Colonic mucosa (tissue), 4 donors: ENCODE measurements around the gene EYA2. TPM values are rescaled to one million over a fixed set of nuclear protein-coding genes. Genes with fewer than 3 reads are reported as not detected.

Source experiments
- DNase-seq: peaks from one replicate; pipeline ENCODE4 v3.0.0-alpha.2; 2020
- H3K27ac ChIP-seq: fragments of 200-600 bp; one replicate; pipeline ENCODE4 v1.8.0; 2021
- H3K27me3 ChIP-seq: fragments of 200-600 bp; one replicate; pipeline ENCODE4 v1.8.0; 2021
- H3K36me3 ChIP-seq: fragments of 200-600 bp; one replicate; pipeline ENCODE4 v1.8.0; 2021
- H3K4me1 ChIP-seq: fragments of 200-600 bp; one replicate; pipeline ENCODE4 v1.8.0; 2021; ENCODE audit warnings: mild to moderate bottlenecking
- H3K4me3 ChIP-seq: fragments of 200-600 bp; one replicate; pipeline ENCODE4 v1.8.0; 2021
- H3K9ac ChIP-seq, 2 donors: one replicate each; pipeline ENCODE4 v1.7.0; 2013; ENCODE audit warnings: control low read depth in 2 of 2, low read depth in 2 of 2, low read length in 2 of 2
- H3K9me3 ChIP-seq: fragments of 200-600 bp; one replicate; pipeline ENCODE4 v1.8.0; 2021
- CTCF ChIP-seq: fragments of 200-600 bp; IDR thresholded peaks from one replicate; pipeline ENCODE4 v1.8.0; 2022; ENCODE audit warnings: antibody characterized with exemption, mild to moderate bottlenecking
- intact Hi-C: fragments of 100-400 bp; cut with DNase I; formaldehyde crosslinking; loops from one replicate; pipeline ENCODE4 v1.14.1; 2022
- total RNA-seq, 2 donors: library from RNA; stranded (reverse); fragmentation: NEBNext Ultra II Directional in 1 of 2; extraction: Animal tissue kit (Norgen Biotek cat#: 25700) in 1 of 2; gene quantifications; one replicate each; pipeline ENCODE4 v1.2.1, GENCODE V29; 2021
- donor health status: healthy.
- donor health status: DM: no; HTN: no; CAD: no.
- donor health status: DM: no; HTN: no; CAD: no.

Gene EYA2
- total RNA-seq, 2 donors from 2014 or later: 8.9 to 16.8 TPM

GRCh38 chr20:47223896-47224295, 329.3 kb downstream of the EYA2 start:
- Histone ChIP-seq H3K27ac (no peak overlapping the region), H3K4me1 (no peaks in the 10 kb centered on the region), H3K36me3 (peaks cover 25% of the 10 kb centered on the region), H3K4me3 (no peak overlapping the region), H3K9ac (no peak overlapping the region), H3K27me3 (no peaks in the 10 kb centered on the region), H3K9me3 (no peaks in the 10 kb centered on the region)
- no peak for TF ChIP-seq CTCF
- no peak for DNase-seq
- intact Hi-C loops: no loop called here

DNA sequence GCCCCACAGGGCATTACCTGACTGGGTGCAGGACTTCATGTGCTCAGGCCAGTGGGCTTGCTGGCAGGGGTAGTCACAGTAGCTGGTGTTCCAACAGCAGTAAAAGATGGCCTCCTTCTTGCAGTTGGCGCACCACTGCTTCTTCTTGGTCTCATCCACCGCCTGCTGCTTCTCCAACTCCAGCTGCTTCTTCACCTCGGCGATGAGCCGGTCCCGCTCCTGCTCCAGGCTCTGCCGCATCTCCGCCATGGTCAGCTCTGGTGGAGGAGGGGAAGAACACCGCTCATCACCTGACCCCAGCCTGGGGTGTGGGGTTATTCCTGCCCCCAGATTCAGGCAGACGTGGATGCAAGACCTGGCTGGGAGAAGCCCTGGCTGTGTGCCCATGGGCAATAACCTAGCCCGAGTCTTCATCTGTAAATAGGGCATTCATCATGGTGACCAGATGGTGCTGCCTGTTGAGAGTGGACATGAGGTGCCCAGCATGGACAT, 329.7 kb downstream of the EYA2 start:
- H3K9ac ChIP-seq: no peak overlapping the region
- intact Hi-C loops: no loop called here
- no peaks in the 10 kb centered on the region for H3K4me1 ChIP-seq
- TF ChIP-seq CTCF: no peak
- H3K27ac ChIP-seq: no peak overlapping the region
- H3K4me3 ChIP-seq: no peak overlapping the region
- no peaks in the 10 kb centered on the region for H3K9me3 ChIP-seq
- peaks cover 30% of the 10 kb centered on the region for H3K36me3 ChIP-seq
- H3K27me3 ChIP-seq: no peaks in the 10 kb centered on the region
- DNase-seq: no peak

DNA sequence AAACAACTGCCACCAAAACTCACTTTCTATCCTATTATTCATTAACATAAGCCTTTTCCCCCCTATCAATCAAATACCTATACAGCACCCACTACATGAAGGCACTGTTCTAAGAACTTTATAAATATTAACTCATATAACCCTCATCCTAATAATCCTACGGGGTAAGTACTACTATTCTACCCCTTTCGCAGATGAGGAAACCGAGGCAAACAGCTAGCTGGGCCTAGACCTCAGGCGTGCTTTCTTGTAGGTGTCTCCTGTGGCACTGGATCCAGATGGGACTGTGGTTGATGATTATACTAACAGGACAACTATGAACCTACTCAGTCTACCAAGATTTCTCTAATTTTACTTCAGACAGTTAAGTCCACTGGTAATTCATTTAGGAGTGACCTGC, 330.2 kb downstream of the EYA2 start:
- Histone ChIP-seq H3K27me3 (no peaks in the 10 kb centered on the region), H3K4me1 (no peaks in the 10 kb centered on the region), H3K27ac (no peak overlapping the region), H3K36me3 (peaks cover 31% of the 10 kb centered on the region), H3K4me3 (no peak overlapping the region), H3K9ac (no peak overlapping the region), H3K9me3 (no peaks in the 10 kb centered on the region)
- no peak for TF ChIP-seq CTCF
- no peak for DNase-seq
- intact Hi-C loops: no loop called here

- no peaks in the 10 kb centered on the region for H3K4me1 ChIP-seq
- TF ChIP-seq CTCF: no peak
- no peak overlapping the region for H3K27ac ChIP-seq
- no peak for DNase-seq
- intact Hi-C loops: no loop called here
- no peak overlapping the region for H3K4me3 ChIP-seq
- no peaks in the 10 kb centered on the region for H3K27me3 ChIP-seq
- H3K9me3 ChIP-seq: no peaks in the 10 kb centered on the region
- H3K36me3 ChIP-seq: peaks cover 31% of the 10 kb centered on the region
- no peak overlapping the region for H3K9ac ChIP-seq
Measured at GRCh38 chr20:47225458-47225857, 330.8 kb downstream of the EYA2 start.

GRCh38 chr20:47227119-47227518, 332.5 kb downstream of the EYA2 start:
- Histone ChIP-seq H3K36me3 (peaks cover 30% of the 10 kb centered on the region), H3K9ac (no peak overlapping the region), H3K9me3 (no peaks in the 10 kb centered on the region), H3K4me1 (no peaks in the 10 kb centered on the region), H3K27me3 (no peaks in the 10 kb centered on the region), H3K4me3 (no peak overlapping the region), H3K27ac (no peak overlapping the region)
- intact Hi-C loops: no loop called here
- DNase-seq: no peak
- no peak for TF ChIP-seq CTCF

- H3K27me3 ChIP-seq: no peaks in the 10 kb centered on the region
- no peaks in the 10 kb centered on the region for H3K4me1 ChIP-seq
- TF ChIP-seq CTCF: no peak
- no peak for DNase-seq
- no peak overlapping the region for H3K4me3 ChIP-seq
- intact Hi-C loops: no loop called here
- H3K9me3 ChIP-seq: no peaks in the 10 kb centered on the region
- no peak overlapping the region for H3K27ac ChIP-seq
- H3K9ac ChIP-seq: no peak overlapping the region
- H3K36me3 ChIP-seq: peaks cover 30% of the 10 kb centered on the region
Measured at GRCh38 chr20:47227576-47227975, 332.9 kb downstream of the EYA2 start.
